HG02642 (cell line): Measurements from ENCODE around the gene CTSA.
A peak's percentile ranks its signal among the peaks of the same experiment; 100 is the strongest.
"Not testable (repeated sequence)": the region's sequence is repeated elsewhere in the genome, so short reads cannot be mapped to it uniquely, and the experiment has no call there.

Experiments used
- ATAC-seq: cut with Tn5 transposase; IDR thresholded peaks from one replicate; pipeline ENCODE4 v1.9.1; 2021; ENCODE audit warnings: mild to moderate bottlenecking; ENCODE audit not compliant: unreplicated experiment, poor library complexity

Gene CTSA

GRCh38 chr20:45892828-45893500, 1.8 kb downstream of the CTSA start:
- no peak for ATAC-seq

DNA sequence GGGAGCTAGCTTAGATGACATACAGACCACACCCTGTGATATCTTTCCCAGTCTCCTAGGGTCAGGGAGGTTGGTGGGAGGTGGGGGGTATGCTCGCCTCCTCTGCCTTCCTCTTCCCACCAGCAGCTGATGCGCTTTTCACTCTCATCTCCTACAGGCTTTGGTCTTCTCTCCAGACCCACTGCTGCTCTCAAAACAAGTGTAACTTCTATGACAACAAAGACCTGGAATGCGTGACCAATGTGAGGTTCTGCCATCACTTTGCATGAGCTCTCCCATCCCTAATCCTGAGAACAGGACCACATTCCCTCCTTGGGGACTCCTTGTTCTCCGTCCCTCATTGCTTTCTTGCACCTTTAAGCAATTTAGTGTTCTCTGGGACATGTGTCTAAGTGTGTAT, 2.7 kb downstream of the CTSA start:
- no peak for ATAC-seq

DNA sequence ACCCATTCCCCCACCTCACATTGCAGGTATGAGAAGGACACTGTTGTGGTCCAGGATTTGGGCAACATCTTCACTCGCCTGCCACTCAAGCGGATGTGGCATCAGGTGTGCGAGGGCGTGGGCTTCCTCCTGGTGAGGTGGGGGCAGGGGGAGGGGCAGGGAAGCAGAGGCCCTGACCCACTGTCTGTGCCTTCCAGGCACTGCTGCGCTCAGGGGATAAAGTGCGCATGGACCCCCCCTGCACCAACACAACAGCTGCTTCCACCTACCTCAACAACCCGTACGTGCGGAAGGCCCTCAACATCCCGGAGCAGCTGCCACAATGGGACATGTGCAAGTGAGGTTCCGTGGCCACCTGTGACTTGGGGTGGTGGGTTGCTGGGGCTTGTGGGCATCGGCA, 3.7 kb downstream of the CTSA start:
- ATAC-seq, result no peak

DNA sequence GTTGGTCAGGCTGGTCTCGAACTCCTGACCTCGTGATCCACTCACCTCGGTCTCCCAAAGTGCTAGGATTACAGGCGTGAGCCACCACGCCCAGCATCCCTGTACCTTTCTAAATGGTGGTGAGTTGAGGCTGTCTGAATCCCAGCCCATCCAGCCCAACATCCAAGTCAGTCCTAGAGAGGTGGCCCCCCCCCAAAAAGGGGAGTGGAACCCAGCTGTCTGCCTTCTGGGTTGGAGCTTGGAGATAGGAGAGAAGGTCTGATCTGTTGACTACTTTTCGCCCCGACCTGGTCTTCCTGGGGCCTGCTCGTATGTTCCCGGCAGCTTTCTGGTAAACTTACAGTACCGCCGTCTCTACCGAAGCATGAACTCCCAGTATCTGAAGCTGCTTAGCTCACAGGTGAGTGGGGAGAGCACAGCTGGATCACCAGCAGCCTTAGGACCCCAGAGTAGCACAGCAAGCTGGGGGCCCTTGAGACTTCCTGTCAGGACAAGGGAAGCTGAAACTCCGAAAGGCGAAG, 5.6 kb downstream of the CTSA start:
- ATAC-seq, result no peak

GRCh38 chr20:45897289-45897688, 6.2 kb downstream of the CTSA start:
- no peak for ATAC-seq

DNA sequence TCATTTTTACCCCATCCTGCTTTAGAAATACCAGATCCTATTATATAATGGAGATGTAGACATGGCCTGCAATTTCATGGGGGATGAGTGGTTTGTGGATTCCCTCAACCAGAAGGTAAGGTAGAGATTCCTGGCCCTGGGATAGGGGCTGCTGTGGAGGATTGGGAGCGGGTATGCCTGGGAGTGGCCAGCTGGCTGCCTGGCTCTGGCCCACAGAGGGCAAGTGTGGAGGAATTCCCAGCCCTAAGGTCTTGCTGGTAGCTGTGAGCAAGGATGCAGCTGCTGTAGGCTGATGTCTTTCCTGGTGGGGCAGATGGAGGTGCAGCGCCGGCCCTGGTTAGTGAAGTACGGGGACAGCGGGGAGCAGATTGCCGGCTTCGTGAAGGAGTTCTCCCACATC, 6.6 kb downstream of the CTSA start:
- ATAC-seq, result no peak

GRCh38 chr20:45898285-45898684, 7.2 kb downstream of the CTSA start:
- ATAC-seq, result no peak

GRCh38 chr20:45899046-45899835, 8.1 kb downstream of the CTSA start:
- no peak for ATAC-seq

DNA sequence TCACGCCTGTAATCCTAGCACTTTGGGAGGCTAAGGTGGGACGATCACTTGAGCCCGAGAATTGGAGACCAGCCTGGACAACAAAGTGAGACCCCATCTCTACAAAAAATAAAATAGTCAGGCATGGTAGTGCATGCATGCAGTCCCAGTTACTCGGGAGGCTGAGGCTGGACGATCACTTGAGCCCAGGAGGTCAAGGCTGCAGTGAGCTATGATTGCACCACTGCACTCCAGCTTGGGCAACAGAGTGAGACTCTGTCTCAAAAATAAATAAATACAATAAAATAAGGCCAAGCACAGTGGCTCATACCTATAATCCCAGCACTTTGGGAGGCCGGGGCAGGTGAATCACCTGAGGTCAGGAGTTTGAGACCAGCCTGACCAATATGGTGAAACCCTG, 10.2 kb downstream of the CTSA start:
- not testable (repeated sequence) for ATAC-seq

DNA sequence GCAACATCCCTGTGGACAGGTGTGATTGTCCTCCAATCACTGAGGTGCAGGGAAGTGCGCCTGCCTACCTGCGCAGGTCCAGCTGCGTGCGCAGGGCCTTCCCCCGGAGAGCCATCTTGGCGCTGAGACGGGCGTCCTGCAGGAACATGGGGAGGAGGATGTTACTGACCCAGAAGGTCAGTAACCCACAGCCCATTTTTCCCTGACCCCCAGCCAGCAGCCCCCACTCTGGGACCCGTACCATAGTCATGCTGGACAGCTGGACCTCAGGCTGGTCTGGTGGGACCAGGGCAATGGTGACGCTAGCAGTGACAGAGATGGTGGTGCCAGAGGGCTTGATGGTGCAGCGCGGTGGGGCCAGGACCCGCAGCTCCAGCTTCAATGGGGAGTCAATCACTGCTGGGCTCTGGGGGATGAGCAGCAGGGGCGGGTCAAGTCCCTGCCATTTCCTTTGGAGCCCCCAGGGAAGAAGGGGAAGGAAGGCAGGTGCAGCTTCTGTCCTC, 11.1 kb downstream of the CTSA start:
- no peak for ATAC-seq

- ATAC-seq, result no peak
These were observed 13.7 kb downstream of the CTSA start for GRCh38 chr20:45904583-45905504.

DNA sequence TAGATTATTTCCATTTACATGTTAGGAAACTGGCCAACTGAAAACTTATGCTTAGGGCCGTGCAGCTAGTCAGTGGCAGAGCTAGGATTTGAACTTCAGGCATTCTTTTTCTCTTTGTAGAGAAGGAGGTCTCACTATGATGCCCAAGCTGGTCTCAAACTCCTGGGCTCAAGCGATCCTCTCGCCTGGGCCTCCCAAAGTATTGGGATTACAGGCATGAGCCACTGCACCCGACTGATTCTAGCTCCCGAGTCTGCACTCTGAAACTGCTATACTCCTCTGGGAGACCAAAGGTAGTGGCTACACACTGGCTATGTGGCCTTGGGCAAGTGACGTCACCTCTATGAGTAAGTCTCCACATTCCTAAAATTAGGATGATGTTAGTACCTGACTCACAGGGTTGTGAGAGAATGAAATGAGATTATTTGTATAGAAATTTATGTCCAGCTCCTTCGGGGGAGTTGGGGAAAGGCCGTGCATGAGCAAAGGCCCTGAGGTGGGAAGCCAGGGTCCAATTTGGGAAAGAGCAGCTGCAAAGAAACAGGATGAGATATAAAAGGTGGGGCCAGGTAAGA, 14.5 kb downstream of the CTSA start:
- no peak for ATAC-seq

DNA sequence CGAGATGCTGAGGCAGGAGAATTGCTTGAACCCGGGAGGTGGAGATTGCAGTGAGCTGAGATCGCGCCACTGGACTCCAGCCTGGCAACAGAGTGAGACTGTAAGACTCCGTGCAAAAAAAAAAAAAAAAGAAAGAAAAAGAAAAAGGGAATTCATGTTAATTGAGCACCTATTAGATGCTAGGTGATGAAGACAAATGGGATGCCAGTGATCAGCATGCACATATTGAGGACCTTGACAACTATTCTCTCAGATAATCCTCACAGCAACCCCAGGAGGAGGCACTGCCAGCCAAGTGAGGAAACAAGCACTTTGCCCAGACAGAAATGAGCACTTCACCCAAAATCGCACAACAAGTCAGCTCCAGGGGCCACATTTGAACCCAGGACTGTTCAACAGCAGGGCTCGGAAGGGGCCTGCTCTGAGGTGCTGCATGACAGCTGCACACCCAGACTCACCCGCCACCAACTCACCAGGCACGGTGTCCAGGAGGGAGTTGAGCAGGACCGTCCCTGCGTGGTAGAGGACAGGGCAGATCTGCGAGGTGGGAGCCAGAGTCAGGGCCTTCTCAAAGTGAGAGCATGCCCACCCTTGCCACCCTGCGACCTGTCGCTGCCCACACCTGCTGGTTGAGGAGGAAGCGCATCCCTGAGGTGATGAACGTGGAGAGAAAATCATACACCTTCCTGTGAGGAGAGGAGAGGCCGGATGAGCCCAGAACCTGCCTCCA, 16.2 kb downstream of the CTSA start:
- no peak for ATAC-seq

DNA sequence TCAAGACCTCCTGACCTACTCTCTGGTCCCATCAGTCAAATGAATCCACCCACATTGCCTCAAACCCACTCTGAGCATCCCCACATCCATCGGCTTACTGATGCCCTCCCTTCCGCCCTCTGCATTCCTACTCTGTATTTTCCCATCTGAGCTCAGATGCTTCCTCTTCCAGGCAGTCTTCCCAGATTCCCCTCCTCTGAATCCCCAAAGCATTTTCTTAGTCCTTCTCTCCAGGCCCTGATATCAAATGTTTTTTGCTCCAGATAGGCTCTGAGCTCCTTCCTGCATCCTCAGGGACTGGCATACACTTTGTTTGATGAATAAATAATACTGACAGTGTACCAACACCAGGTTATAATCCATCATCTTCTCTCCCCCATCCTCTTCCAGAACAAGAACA, 16.9 kb downstream of the CTSA start:
- ATAC-seq, result no peak

GRCh38 chr20:45909336-45909808, 18.2 kb downstream of the CTSA start:
- no peak for ATAC-seq

DNA sequence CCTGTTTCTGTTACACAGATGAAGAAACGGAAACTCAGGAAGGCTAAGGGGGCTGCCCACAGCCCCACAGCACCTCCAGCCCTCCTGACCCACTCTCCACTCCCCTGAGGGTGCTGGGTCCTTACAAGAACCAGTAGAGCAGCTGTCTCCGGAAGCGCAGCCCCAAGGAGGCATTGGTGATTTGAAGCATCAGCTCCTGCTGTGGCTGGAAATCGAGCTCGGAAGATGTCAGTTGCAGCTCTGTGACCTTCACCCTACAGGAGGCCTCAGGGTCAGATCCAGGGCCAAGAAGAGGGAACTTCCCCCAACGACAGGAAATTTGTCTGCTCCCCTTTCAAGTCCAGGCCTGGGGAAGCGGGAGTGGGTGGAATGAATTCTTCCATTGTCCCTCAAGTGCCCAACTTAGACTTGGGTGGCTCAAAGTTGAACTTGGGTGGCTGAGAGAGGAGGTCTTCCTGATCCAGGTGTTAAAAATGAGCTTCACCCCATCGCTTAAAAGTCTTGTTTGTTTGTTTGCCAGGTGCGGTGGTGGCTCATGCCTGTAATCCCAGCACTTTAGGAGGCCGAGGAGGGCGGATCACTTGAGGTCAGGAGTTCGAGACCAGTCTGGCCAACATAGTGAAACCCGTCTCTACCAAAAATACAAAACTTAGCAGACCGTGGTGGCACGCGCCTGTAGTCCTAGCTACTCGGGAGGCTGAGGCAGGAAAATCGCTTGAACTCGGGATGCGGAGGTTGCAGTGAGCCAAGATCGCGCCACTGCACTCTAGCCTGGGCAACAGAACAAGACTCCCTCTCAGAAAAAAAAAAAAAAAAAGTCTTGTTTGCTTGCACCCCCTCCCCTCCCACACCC, 18.9 kb downstream of the CTSA start:
- ATAC-seq, result no peak

DNA sequence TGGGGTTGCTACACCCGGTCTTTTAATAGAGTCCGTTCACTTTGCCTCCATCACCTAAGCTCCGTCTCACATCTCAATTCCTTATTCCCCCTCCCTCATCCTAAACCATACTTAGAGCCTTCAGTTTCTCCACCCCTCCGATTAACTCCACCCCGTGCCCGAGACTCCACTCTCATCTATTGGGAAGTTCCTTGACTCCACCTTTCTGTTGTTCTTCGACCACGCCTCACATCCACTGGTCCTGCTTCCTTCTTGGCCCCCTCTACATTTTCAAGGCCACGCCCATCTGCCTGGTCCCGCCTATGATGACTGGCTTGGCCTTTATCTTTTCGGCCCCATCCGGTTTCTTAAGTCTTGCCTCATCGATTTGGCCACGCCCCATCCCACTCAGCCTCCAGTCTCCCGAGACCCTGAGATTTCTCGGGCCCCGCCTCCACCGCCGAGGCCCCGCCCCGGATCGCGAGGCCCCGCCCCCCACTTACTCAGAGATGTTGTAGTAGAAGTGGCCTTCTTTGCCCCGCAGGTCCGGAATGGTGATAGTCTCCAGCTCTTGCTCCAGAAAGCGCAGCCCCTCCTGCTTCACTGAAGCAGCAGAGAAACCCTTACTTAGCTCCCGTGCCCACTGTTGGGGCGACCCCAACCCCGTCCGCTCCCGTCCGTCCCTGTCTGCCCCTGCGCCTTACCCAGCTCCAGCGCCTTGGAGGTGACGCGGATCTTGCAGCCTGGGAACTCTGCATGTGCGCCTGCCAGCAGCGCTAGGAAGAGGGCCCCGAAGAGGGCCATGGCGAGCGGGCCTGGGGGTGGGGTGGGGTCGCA, 19.7 kb downstream of the CTSA start:
- peak; percentile 91 for ATAC-seq
